Stimulated activated CD8-positive, alpha-beta memory T cell treated with anti-CD3 and anti-CD28 coated beads, Interleukin-4, amount 100 ng/mL, for 24 hours (primary cell): Measurements from ENCODE around the gene IFT52.

Source experiments
- DNase-seq: peaks from one replicate; pipeline ENCODE4 v3.0.0-alpha.2; 2020; ENCODE audit warnings: low read depth

The IFT52 gene

GRCh38 chr20:43690943-43691598 lies 100.3 kb downstream of the IFT52 start:
- no peak for DNase-seq

- peak; percentile 46 for DNase-seq
Observed at GRCh38 chr20:43691928-43692524, 101.3 kb downstream of the IFT52 start.

- DNase-seq, result no peak
Observed at GRCh38 chr20:43694763-43695162, 104.0 kb downstream of the IFT52 start.

- DNase-seq, result no peak
Observed at GRCh38 chr20:43695571-43695970, 104.8 kb downstream of the IFT52 start.
